HCT116 (cell line): Measurements from ENCODE around the gene TSC22D4. TPM values are rescaled to one million over a fixed set of nuclear protein-coding genes. Genes with fewer than 3 reads are reported as not detected.

Experiments used
- ATAC-seq: fragments of 200-7000 bp; cut with Tn5 transposase; 2 replicates; pipeline ENCODE4 v1.9.1; 2020; ENCODE audit warnings: mild to moderate bottlenecking, moderate library complexity
- BruUV-seq: library from RNA; stranded (reverse); fragments of 400-500 nt; replicated peaks from 2 replicates; lab custom pipeline; 2021; lab: Mats Ljungman, UMichigan
- CTCF ChIA-PET: fragments of 300-600 bp; sonication (Branson Sonifier 250); formaldehyde crosslinking; loops from one replicate; lab custom pipeline; 2021; ENCODE audit warnings: antibody characterized with exemption; lab: Charles Lee
- POLR2A ChIA-PET: fragments of 300-600, 350-600 bp; sonication (Branson Sonifier 250); formaldehyde crosslinking; loops from one replicate; lab custom pipeline; 2021; ENCODE audit warnings: antibody characterized with exemption; lab: Charles Lee
- RAD21 ChIA-PET, 2 experiments: fragments of 300-600 bp; sonication (Branson Sonifier 250); formaldehyde crosslinking; loops; one replicate each; lab custom pipeline; 2023; ENCODE audit warnings: low total read pairs in 2 of 2; ENCODE audit not compliant: uncharacterized antibody in 2 of 2, unreplicated experiment in 2 of 2, low non-redundant PET in 1 of 2; lab: Charles Lee
- DNase-seq: peaks from one replicate; pipeline ENCODE4 v3.0.0-alpha.2; 2010; ENCODE audit warnings: low read depth, low spot score
- H2AFZ ChIP-seq: fragments of 200-600 bp; shearing (Covaris generic), sonication (generic); 2 replicates; pipeline ENCODE4 v1.6.1; 2017; ENCODE audit warnings: low read depth, mixed run types, mixed read lengths, antibody characterized with exemption, low read length; ENCODE audit not compliant: poor library complexity, severe bottlenecking
- H3K27ac ChIP-seq: 2 replicates; pipeline ENCODE4 v1.5.1; 2012; ENCODE audit warnings: low read depth, low read length
- H3K27me3 ChIP-seq: fragments of 200-600 bp; sonication (generic); 2 replicates; pipeline ENCODE4 v1.6.1; 2016; ENCODE audit warnings: mixed run types, low read length, mixed read lengths; ENCODE audit not compliant: insufficient read depth
- H3K36me3 ChIP-seq, 2 experiments: fragments of 200-500 bp in 1 of 2; fragments of 200-600 bp in 1 of 2; sonication (Bioruptor generic) in 1 of 2; sonication (generic) in 1 of 2; 2 replicates each; pipeline versions ENCODE4 v1.5.1 to v1.6.1; 2014 to 2016; ENCODE audit warnings: low read length in 2 of 2, inconsistent platforms in 1 of 2, mixed read lengths in 1 of 2, mixed run types in 1 of 2; ENCODE audit not compliant: insufficient read depth in 2 of 2, control insufficient read depth in 1 of 2
- H3K4me1 ChIP-seq, 2 experiments: fragments of 200-600 bp in 1 of 2; sonication (generic) in 1 of 2; 2 replicates each; pipeline versions ENCODE4 v1.5.1 to v1.6.1; 2012 to 2017; ENCODE audit warnings: low read length in 2 of 2, inconsistent platforms in 1 of 2, mild to moderate bottlenecking in 1 of 2, mixed read lengths in 1 of 2, mixed run types in 1 of 2, moderate library complexity in 1 of 2; ENCODE audit not compliant: insufficient read depth in 2 of 2, control insufficient read depth in 1 of 2
- H3K4me2 ChIP-seq: fragments of 200-600 bp; sonication (generic); 2 replicates; pipeline ENCODE4 v1.6.1; 2017; ENCODE audit warnings: mixed run types, low read length, mixed read lengths
- H3K4me3 ChIP-seq, 2 experiments: fragments of 200-600 bp in 1 of 2; sonication (generic) in 1 of 2; replicated peaks in 1 of 2; 2 replicates each; pipeline ENCODE4 v1.5.1; 2011 to 2016; ENCODE audit warnings: low read length in 2 of 2, control low read depth in 1 of 2, low read depth in 1 of 2, mild to moderate bottlenecking in 1 of 2, mixed read lengths in 1 of 2, mixed run types in 1 of 2
- H3K79me2 ChIP-seq: fragments of 200-600 bp; sonication (generic); 2 replicates; pipeline ENCODE4 v1.6.1; 2017; ENCODE audit warnings: mild to moderate bottlenecking, mixed run types, low read length, moderate library complexity, mixed read lengths; ENCODE audit not compliant: insufficient read depth
- H3K9ac ChIP-seq: fragments of 200-600 bp; sonication (generic); 2 replicates; pipeline ENCODE4 v1.6.1; 2016; ENCODE audit warnings: low read length, mixed read lengths
- H3K9me2 ChIP-seq: fragments of 200-600 bp; sonication (generic), shearing (Covaris generic); 2 replicates; pipeline ENCODE4 v1.6.1; 2017; ENCODE audit warnings: mixed run types, mild to moderate bottlenecking, moderate library complexity; ENCODE audit not compliant: insufficient read depth
- H3K9me3 ChIP-seq, 2 experiments: fragments of 200-500 bp in 1 of 2; fragments of 200-600 bp in 1 of 2; sonication (Bioruptor generic) in 1 of 2; sonication (generic) in 1 of 2; 2 replicates each; pipeline ENCODE4 v1.6.1; 2014 to 2017; ENCODE audit warnings: low read length in 2 of 2, mixed read lengths in 2 of 2, inconsistent platforms in 1 of 2, low read depth in 1 of 2, mild to moderate bottlenecking in 1 of 2, mixed run types in 1 of 2, moderate library complexity in 1 of 2; ENCODE audit not compliant: control insufficient read depth in 1 of 2, insufficient read depth in 1 of 2
- H4K20me1 ChIP-seq: fragments of 200-600 bp; sonication (generic), shearing (Covaris generic); 2 replicates; pipeline ENCODE4 v1.6.1; 2017; ENCODE audit warnings: mixed run types, mild to moderate bottlenecking, moderate library complexity; ENCODE audit not compliant: insufficient read depth
- CBX3 ChIP-seq: IDR thresholded peaks from 2 replicates; pipeline ENCODE4 v1.6.1; 2012; ENCODE audit warnings: low read depth
- POLR2A ChIP-seq: IDR thresholded peaks from 2 replicates; pipeline ENCODE4 v1.7.0; 2011; ENCODE audit warnings: borderline replicate concordance; ENCODE audit not compliant: insufficient read depth, insufficient read length; ENCODE audit errors: extremely low read depth
- SIN3A ChIP-seq: IDR thresholded peaks from 2 replicates; pipeline ENCODE4 v1.6.1; 2012; ENCODE audit warnings: low read depth
- SP1 ChIP-seq: IDR thresholded peaks from 2 replicates; pipeline ENCODE4 v1.6.1; 2012; ENCODE audit warnings: low read depth
- ZNF274 ChIP-seq: fragments of 200-500 bp; sonication (Bioruptor generic); IDR thresholded peaks from 2 replicates; pipeline ENCODE4 v1.6.1; 2014; ENCODE audit warnings: mild to moderate bottlenecking, low read depth, low read length, inconsistent platforms
- intact Hi-C: fragments of 100-400 bp; cut with micrococcal nuclease; formaldehyde crosslinking; loops from 2 replicates; pipeline ENCODE4 v1.10.0; 2022
- total RNA-seq: library from RNA; stranded (reverse); gene quantifications from one replicate; pipeline ENCODE4 v1.2.1, GENCODE V29; 2021; ENCODE audit not compliant: unreplicated experiment
- TF ChIP-seq, protein P1 (sequence below): IDR thresholded peaks from 2 replicates; pipeline ENCODE4 v1.6.1; 2011; ENCODE audit warnings: mild to moderate bottlenecking, low read length, moderate library complexity; ENCODE audit not compliant: insufficient replicate concordance; ENCODE audit errors: extremely low read depth

TSC22D4 gene
- total RNA-seq, 1 experiment from 2014 or later = 36.9 TPM

DNA sequence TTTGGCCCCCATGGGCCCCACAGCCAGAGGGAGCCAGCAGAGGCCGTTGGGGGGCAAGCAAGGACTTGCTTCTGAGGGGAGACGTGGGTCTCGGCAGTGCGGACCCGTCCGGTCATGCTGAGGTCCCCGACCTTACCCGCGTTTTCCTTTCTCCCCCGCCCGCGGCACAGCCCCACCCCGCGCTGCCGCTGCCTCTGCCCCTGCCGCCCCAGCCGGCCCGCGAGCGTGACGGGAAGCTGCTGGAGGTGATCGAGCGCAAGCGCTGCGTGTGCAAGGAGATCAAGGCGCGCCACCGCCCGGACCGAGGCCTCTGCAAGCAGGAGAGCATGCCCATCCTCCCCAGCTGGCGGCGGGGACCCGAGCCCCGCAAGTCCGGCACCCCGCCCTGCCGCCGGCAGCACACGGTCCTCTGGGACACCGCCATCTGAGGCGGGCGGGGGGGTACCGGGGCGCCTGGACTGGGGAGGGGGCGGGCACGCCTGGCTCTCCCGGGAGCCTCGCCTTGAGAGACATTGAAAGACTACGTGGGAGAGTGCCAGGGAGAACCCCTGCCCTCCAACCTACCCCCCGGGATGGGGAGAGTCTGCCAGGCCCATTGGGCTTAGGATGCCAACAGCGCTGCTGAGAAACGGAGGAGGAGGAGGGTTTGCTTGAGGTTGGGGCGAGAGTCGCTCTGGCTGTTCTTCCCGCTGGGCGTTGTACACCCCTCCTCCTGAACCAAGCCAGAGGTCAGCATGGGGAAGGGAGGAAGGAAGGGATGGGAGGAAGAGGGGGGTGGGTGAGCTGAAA is 14.7 kb upstream of the TSC22D4 start (continued):
- TF ChIP-seq SP1 (no peak), SIN3A (no peak), POLR2A (no peak)

- no peak overlapping the region for H2AFZ ChIP-seq
- no peak overlapping the region for H3K4me2 ChIP-seq
- no TSS peak for BruUV-seq
- no peaks in the 10 kb centered on the region for H4K20me1 ChIP-seq
- CTCF ChIA-PET = no interaction called here
- H3K9me2 ChIP-seq = no peaks in the 10 kb centered on the region
- H3K36me3 ChIP-seq = no peaks in the 10 kb centered on the region
- H3K79me2 ChIP-seq = no peaks in the 10 kb centered on the region
- H3K9me3 ChIP-seq = no peaks in the 10 kb centered on the region
- H3K4me1 ChIP-seq = no peaks in the 10 kb centered on the region; a peak in 1 of 4 replicates
- no peak for DNase-seq
- POLR2A ChIA-PET = no interaction called here
- H3K27me3 ChIP-seq = no peaks in the 10 kb centered on the region
- no peak for TF ChIP-seq CBX3
- TF ChIP-seq, protein P1, sequence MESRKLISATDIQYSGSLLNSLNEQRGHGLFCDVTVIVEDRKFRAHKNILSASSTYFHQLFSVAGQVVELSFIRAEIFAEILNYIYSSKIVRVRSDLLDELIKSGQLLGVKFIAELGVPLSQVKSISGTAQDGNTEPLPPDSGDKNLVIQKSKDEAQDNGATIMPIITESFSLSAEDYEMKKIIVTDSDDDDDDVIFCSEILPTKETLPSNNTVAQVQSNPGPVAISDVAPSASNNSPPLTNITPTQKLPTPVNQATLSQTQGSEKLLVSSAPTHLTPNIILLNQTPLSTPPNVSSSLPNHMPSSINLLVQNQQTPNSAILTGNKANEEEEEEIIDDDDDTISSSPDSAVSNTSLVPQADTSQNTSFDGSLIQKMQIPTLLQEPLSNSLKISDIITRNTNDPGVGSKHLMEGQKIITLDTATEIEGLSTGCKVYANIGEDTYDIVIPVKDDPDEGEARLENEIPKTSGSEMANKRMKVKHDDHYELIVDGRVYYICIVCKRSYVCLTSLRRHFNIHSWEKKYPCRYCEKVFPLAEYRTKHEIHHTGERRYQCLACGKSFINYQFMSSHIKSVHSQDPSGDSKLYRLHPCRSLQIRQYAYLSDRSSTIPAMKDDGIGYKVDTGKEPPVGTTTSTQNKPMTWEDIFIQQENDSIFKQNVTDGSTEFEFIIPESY = no peak
- TF ChIP-seq ZNF274 = no peak
- no peak overlapping the region for H3K27ac ChIP-seq
- no peak for ATAC-seq
- RAD21 ChIA-PET = no interaction called here
- no peak overlapping the region for H3K4me3 ChIP-seq
- intact Hi-C loops = no loop called here
- no peak overlapping the region for H3K9ac ChIP-seq
These were observed 13.9 kb upstream of the TSC22D4 start for GRCh38 chr7:100492738-100493475.
